HEK293 (cell line): ENCODE results near the gene TFAM.

Source experiments
- GLI2 ChIP-seq: fragments of 450-650 bp; formaldehyde crosslinking; IDR thresholded peaks from 2 replicates; pipeline ENCODE4; 2017; ENCODE audit warnings: missing biosample characterization, missing genetic modification characterization, low read depth, borderline replicate concordance
- GLI4 ChIP-seq: fragments of 450-650 bp; formaldehyde crosslinking; IDR thresholded peaks from 2 replicates; pipeline ENCODE4 v1.5.1; 2016; ENCODE audit warnings: missing biosample characterization, missing genetic modification characterization
- YY1 ChIP-seq: fragments of 450-650 bp; formaldehyde crosslinking; IDR thresholded peaks from 2 replicates; pipeline ENCODE4 v1.5.1; 2018; ENCODE audit warnings: missing biosample characterization, missing genetic modification characterization
- ZBTB48 ChIP-seq: fragments of 450-650 bp; formaldehyde crosslinking; IDR thresholded peaks from 2 replicates; pipeline ENCODE4 v1.5.1; 2016; ENCODE audit warnings: missing biosample characterization, missing genetic modification characterization
- ZEB2 ChIP-seq: fragments of 450-650 bp; formaldehyde crosslinking; IDR thresholded peaks from 2 replicates; pipeline ENCODE4 v1.5.1; 2016; ENCODE audit warnings: missing biosample characterization, missing genetic modification characterization
- ZFP3 ChIP-seq: fragments of 450-650 bp; formaldehyde crosslinking; IDR thresholded peaks from 2 replicates; pipeline ENCODE4 v1.5.1; 2016; ENCODE audit warnings: low read depth, missing biosample characterization, missing genetic modification characterization
- ZNF146 ChIP-seq: fragments of 450-650 bp; formaldehyde crosslinking; IDR thresholded peaks from 2 replicates; pipeline ENCODE4 v1.5.1; 2016; ENCODE audit warnings: missing biosample characterization, missing genetic modification characterization
- ZNF175 ChIP-seq: fragments of 450-650 bp; formaldehyde crosslinking; IDR thresholded peaks from 2 replicates; pipeline ENCODE4 v1.5.1; 2016; ENCODE audit warnings: missing biosample characterization, missing genetic modification characterization
- ZNF19 ChIP-seq: fragments of 450-650 bp; formaldehyde crosslinking; IDR thresholded peaks from 2 replicates; pipeline ENCODE4; 2016; ENCODE audit warnings: missing biosample characterization, missing genetic modification characterization, low read depth
- ZNF274 ChIP-seq, 2 experiments: fragments of 200-500 bp in 1 of 2; fragments of 450-650 bp in 1 of 2; sonication (Bioruptor generic) in 1 of 2; formaldehyde crosslinking in 1 of 2; IDR thresholded peaks; 2 replicates each; pipeline versions ENCODE4 v1.5.1 to v1.6.1; 2014 to 2016; ENCODE audit warnings: borderline replicate concordance in 1 of 2, inconsistent platforms in 1 of 2, low read length in 1 of 2, missing biosample characterization in 1 of 2, missing genetic modification characterization in 1 of 2
- ZNF302 ChIP-seq: fragments of 450-650 bp; formaldehyde crosslinking; IDR thresholded peaks from 2 replicates; pipeline ENCODE4 v1.5.1; 2016; ENCODE audit warnings: missing biosample characterization, missing genetic modification characterization, low read depth
- ZNF350 ChIP-seq: fragments of 450-650 bp; formaldehyde crosslinking; IDR thresholded peaks from 2 replicates; pipeline ENCODE4 v1.5.0; 2017; ENCODE audit warnings: missing biosample characterization, mild to moderate bottlenecking, missing genetic modification characterization
- ZNF366 ChIP-seq: fragments of 450-650 bp; formaldehyde crosslinking; conservative IDR thresholded peaks from 2 replicates; pipeline ENCODE4 v1.5.1; 2016; ENCODE audit warnings: missing biosample characterization, missing genetic modification characterization
- ZNF37A ChIP-seq: fragments of 450-650 bp; IDR thresholded peaks from 2 replicates; pipeline ENCODE4 v1.5.1; 2018; ENCODE audit warnings: missing biosample characterization, missing genetic modification characterization
- ZNF394 ChIP-seq: fragments of 450-650 bp; formaldehyde crosslinking; IDR thresholded peaks from 2 replicates; pipeline ENCODE4 v1.5.1; 2016; ENCODE audit warnings: missing biosample characterization, missing genetic modification characterization, mild to moderate bottlenecking, moderate library complexity, borderline replicate concordance
- ZNF404 ChIP-seq: fragments of 450-650 bp; formaldehyde crosslinking; IDR thresholded peaks from 2 replicates; pipeline ENCODE4 v1.5.1; 2017; ENCODE audit warnings: missing biosample characterization, missing genetic modification characterization
- ZNF426 ChIP-seq: fragments of 450-650 bp; formaldehyde crosslinking; IDR thresholded peaks from 2 replicates; pipeline ENCODE4 v1.5.1; 2017; ENCODE audit warnings: missing biosample characterization, missing genetic modification characterization, mild to moderate bottlenecking, inconsistent platforms, moderate library complexity
- ZNF473 ChIP-seq: fragments of 450-650 bp; formaldehyde crosslinking; IDR thresholded peaks from 2 replicates; pipeline ENCODE4 v1.5.1; 2017; ENCODE audit warnings: missing biosample characterization, missing genetic modification characterization
- ZNF510 ChIP-seq: fragments of 450-650 bp; formaldehyde crosslinking; IDR thresholded peaks from 2 replicates; pipeline ENCODE4 v1.5.1; 2018; ENCODE audit warnings: mild to moderate bottlenecking, missing genetic modification characterization, missing biosample characterization; ENCODE audit not compliant: insufficient replicate concordance
- ZNF596 ChIP-seq: fragments of 450-650 bp; IDR thresholded peaks from 2 replicates; pipeline ENCODE4 v1.5.0; 2018; ENCODE audit warnings: missing biosample characterization, mild to moderate bottlenecking, missing genetic modification characterization, moderate library complexity
- ZNF621 ChIP-seq: fragments of 450-650 bp; formaldehyde crosslinking; IDR thresholded peaks from 2 replicates; pipeline ENCODE4 v1.5.1; 2017; ENCODE audit warnings: missing biosample characterization, missing genetic modification characterization
- ZNF658 ChIP-seq: fragments of 450-650 bp; formaldehyde crosslinking; IDR thresholded peaks from 2 replicates; pipeline ENCODE4; 2016; ENCODE audit warnings: missing biosample characterization, missing genetic modification characterization
- ZNF707 ChIP-seq: fragments of 450-650 bp; formaldehyde crosslinking; IDR thresholded peaks from 2 replicates; pipeline ENCODE4 v1.5.1; 2016; ENCODE audit warnings: missing biosample characterization, missing genetic modification characterization
- ZNF785 ChIP-seq: fragments of 450-650 bp; formaldehyde crosslinking; IDR thresholded peaks from 2 replicates; pipeline ENCODE4 v1.5.1; 2016; ENCODE audit warnings: missing biosample characterization, missing genetic modification characterization
- ZNF792 ChIP-seq: fragments of 450-650 bp; formaldehyde crosslinking; IDR thresholded peaks from 2 replicates; pipeline ENCODE4 v1.5.1; 2016; ENCODE audit warnings: missing biosample characterization, missing genetic modification characterization
- ZNF837 ChIP-seq: fragments of 450-650 bp; formaldehyde crosslinking; IDR thresholded peaks from 2 replicates; pipeline ENCODE4 v1.5.1; 2016; ENCODE audit warnings: missing biosample characterization, missing genetic modification characterization
- TF ChIP-seq, protein P1 (sequence below): IDR thresholded peaks from 2 replicates; pipeline ENCODE4 v1.6.1; 2011; ENCODE audit warnings: mild to moderate bottlenecking, low read depth, low read length, borderline replicate concordance
- TF ChIP-seq, protein P2 (sequence below): fragments of 450-650 bp; formaldehyde crosslinking; IDR thresholded peaks from 2 replicates; pipeline ENCODE4 v1.5.1; 2016; ENCODE audit warnings: missing biosample characterization, missing genetic modification characterization
- TF ChIP-seq, protein P3 (sequence below): fragments of 450-650 bp; formaldehyde crosslinking; IDR thresholded peaks from 2 replicates; pipeline ENCODE4 v1.5.1; 2016; ENCODE audit warnings: missing biosample characterization, missing genetic modification characterization
- TF ChIP-seq, protein P4 (sequence below): fragments of 450-650 bp; formaldehyde crosslinking; IDR thresholded peaks from 2 replicates; pipeline ENCODE4 v1.5.1; 2016; ENCODE audit warnings: missing biosample characterization, missing genetic modification characterization
- TF ChIP-seq, protein P5 (sequence below): fragments of 450-650 bp; formaldehyde crosslinking; optimal IDR thresholded peaks from 2 replicates; pipeline ENCODE3; 2016; ENCODE audit warnings: missing biosample characterization, mild to moderate bottlenecking, missing genetic modification characterization

Gene TFAM

DNA sequence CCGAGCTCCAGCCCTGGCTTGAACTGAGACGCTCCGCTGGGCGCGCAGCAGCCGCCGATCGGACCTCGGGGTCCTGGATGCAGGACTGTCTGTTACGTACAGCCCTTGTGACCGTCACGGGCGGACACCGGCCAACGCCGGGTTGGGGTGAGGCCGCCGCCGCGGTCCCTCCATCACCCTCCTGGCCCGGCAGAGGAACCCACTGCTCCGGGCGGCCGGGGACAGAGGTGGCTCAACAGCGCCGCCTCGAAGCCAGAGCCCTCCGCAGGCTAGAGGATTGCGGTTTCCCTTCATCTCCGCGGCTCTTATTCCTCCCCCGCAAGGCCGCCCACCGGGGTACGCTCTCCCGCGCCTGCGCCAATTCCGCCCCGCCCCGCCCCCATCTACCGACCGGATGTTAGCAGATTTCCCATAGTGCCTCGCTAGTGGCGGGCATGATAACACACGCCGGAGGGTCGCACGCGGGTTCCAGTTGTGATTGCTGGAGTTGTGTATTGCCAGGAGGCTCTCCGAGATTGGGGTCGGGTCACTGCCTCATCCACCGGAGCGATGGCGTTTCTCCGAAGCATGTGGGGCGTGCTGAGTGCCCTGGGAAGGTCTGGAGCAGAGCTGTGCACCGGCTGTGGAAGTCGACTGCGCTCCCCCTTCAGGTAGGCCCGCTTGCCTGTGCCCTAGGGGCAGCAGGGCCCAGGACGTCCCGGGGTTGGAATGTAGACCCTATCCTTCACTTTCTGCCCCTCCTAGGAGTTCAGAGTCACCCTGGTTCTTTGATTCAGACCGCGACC lies at the start of gene TFAM (continued):
- no peak for TF ChIP-seq ZFP3 (tag by site-specific recombination)
- TF ChIP-seq ZNF37A: no peak
- no peak for TF ChIP-seq ZNF792 (tag by site-specific recombination)
- TF ChIP-seq ZNF426 (tag by site-specific recombination): no peak
- TF ChIP-seq ZNF473 (tag by site-specific recombination): no peak
- TF ChIP-seq ZNF302: no peak
- TF ChIP-seq ZNF404 (tag by site-specific recombination): no peak
- TF ChIP-seq ZNF510 (tag by site-specific recombination): no peak
- no peak for TF ChIP-seq ZNF175
- peak; percentile 97 for TF ChIP-seq ZNF366
- TF ChIP-seq YY1: no peak; the same call in 1 of the 2 replicates
- TF ChIP-seq GLI4 (tag by site-specific recombination): 0 out of 2 replicates have a peak, but pooled peaks have one; percentile 13
- TF ChIP-seq ZNF658: no peak
- no peak for TF ChIP-seq ZNF707 (tag by site-specific recombination)
- TF ChIP-seq ZNF785 (tag by site-specific recombination): no peak
- TF ChIP-seq, protein P1, sequence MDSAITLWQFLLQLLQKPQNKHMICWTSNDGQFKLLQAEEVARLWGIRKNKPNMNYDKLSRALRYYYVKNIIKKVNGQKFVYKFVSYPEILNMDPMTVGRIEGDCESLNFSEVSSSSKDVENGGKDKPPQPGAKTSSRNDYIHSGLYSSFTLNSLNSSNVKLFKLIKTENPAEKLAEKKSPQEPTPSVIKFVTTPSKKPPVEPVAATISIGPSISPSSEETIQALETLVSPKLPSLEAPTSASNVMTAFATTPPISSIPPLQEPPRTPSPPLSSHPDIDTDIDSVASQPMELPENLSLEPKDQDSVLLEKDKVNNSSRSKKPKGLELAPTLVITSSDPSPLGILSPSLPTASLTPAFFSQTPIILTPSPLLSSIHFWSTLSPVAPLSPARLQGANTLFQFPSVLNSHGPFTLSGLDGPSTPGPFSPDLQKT: peak; percentile 73; the same call in 1 of the 2 replicates
- no peak for TF ChIP-seq ZNF146 (tag by site-specific recombination)
- no peak for TF ChIP-seq ZNF837 (tag by site-specific recombination)
- TF ChIP-seq ZNF350 (tag by site-specific recombination): no peak
- TF ChIP-seq ZNF596 (tag by site-specific recombination): no peak
- no peak for TF ChIP-seq ZNF621 (tag by site-specific recombination)
- peak; percentile 98 for TF ChIP-seq ZEB2 (tag by site-specific recombination)
- TF ChIP-seq, protein P2, sequence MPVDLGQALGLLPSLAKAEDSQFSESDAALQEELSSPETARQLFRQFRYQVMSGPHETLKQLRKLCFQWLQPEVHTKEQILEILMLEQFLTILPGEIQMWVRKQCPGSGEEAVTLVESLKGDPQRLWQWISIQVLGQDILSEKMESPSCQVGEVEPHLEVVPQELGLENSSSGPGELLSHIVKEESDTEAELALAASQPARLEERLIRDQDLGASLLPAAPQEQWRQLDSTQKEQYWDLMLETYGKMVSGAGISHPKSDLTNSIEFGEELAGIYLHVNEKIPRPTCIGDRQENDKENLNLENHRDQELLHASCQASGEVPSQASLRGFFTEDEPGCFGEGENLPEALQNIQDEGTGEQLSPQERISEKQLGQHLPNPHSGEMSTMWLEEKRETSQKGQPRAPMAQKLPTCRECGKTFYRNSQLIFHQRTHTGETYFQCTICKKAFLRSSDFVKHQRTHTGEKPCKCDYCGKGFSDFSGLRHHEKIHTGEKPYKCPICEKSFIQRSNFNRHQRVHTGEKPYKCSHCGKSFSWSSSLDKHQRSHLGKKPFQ (tag by site-specific recombination): 0 out of 2 replicates have a peak, but pooled peaks have one; percentile 18
- TF ChIP-seq, protein P3, sequence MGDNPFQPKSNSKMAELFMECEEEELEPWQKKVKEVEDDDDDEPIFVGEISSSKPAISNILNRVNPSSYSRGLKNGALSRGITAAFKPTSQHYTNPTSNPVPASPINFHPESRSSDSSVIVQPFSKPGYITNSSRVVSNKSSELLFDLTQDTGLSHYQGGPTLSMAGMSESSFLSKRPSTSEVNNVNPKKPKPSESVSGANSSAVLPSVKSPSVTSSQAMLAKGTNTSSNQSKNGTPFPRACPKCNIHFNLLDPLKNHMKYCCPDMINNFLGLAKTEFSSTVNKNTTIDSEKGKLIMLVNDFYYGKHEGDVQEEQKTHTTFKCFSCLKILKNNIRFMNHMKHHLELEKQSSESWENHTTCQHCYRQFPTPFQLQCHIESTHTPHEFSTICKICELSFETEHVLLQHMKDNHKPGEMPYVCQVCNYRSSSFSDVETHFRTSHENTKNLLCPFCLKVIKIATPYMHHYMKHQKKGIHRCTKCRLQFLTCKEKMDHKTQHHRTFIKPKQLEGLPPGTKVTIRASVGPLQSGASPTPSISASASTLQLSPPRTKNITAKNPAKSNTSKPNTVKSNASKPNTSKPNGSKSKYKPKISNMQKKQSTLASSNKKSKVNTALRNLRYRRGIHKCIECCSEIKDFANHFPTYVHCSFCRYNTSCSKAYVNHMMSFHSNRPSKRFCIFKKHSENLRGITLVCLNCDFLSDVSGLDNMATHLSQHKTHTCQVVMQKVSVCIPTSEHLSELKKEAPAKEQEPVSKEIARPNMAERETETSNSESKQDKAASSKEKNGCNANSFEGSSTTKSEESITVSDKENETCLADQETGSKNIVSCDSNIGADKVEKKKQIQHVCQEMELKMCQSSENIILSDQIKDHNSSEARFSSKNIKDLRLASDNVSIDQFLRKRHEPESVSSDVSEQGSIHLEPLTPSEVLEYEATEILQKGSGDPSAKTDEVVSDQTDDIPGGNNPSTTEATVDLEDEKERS (tag by site-specific recombination): no peak
- TF ChIP-seq ZNF274 (IDR thresholded peaks at IDR 0.05; ENCODE audit: low read length): no peak
- TF ChIP-seq ZNF274 (tag by site-specific recombination; IDR thresholded peaks at IDR 0.05; ENCODE audit: borderline replicate concordance): no peak
- TF ChIP-seq ZNF394: peak; percentile 29; the same call in 1 of the 2 replicates
- 0 out of 2 replicates have a peak, but pooled peaks have one; percentile 28 for TF ChIP-seq ZBTB48 (tag by site-specific recombination)
- no peak for TF ChIP-seq GLI2
- TF ChIP-seq, protein P4, sequence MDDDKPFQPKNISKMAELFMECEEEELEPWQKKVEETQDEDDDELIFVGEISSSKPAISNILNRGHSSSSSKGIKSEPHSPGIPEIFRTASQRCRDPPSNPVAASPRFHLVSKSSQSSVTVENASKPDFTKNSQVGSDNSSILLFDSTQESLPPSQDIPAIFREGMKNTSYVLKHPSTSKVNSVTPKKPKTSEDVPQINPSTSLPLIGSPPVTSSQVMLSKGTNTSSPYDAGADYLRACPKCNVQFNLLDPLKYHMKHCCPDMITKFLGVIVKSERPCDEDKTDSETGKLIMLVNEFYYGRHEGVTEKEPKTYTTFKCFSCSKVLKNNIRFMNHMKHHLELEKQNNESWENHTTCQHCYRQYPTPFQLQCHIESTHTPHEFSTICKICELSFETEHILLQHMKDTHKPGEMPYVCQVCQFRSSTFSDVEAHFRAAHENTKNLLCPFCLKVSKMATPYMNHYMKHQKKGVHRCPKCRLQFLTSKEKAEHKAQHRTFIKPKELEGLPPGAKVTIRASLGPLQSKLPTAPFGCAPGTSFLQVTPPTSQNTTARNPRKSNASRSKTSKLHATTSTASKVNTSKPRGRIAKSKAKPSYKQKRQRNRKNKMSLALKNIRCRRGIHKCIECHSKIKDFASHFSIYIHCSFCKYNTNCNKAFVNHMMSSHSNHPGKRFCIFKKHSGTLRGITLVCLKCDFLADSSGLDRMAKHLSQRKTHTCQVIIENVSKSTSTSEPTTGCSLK: no peak
- no peak for TF ChIP-seq ZNF19 (tag by site-specific recombination)
- TF ChIP-seq, protein P5, sequence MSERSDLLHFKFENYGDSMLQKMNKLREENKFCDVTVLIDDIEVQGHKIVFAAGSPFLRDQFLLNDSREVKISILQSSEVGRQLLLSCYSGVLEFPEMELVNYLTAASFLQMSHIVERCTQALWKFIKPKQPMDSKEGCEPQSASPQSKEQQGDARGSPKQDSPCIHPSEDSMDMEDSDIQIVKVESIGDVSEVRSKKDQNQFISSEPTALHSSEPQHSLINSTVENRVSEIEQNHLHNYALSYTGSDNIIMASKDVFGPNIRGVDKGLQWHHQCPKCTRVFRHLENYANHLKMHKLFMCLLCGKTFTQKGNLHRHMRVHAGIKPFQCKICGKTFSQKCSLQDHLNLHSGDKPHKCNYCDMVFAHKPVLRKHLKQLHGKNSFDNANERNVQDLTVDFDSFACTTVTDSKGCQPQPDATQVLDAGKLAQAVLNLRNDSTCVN (tag by site-specific recombination): peak; percentile 70
